AG09309 (cell line): ENCODE results near the gene MAN2A2.
A peak's percentile ranks its signal among the peaks of the same experiment; 100 is the strongest.

Experiments
- DNase-seq: peaks from one replicate; pipeline ENCODE4 v3.0.0-alpha.2; 2010; ENCODE audit warnings: low read depth
- H3K4me3 ChIP-seq: 2 replicates; pipeline ENCODE4 v1.5.1; 2011; ENCODE audit warnings: mild to moderate bottlenecking, low read depth, low read length, moderate library complexity; ENCODE audit not compliant: control insufficient read depth
- CTCF ChIP-seq: IDR thresholded peaks from 2 replicates; pipeline ENCODE4 v1.5.1; 2011; ENCODE audit warnings: mild to moderate bottlenecking, low read depth, low read length, inconsistent platforms; ENCODE audit not compliant: insufficient read depth, control insufficient read depth; ENCODE audit errors: missing control alignments

The MAN2A2 gene

GRCh38 chr15:90953947-90954711 lies 51.0 kb downstream of the MAN2A2 start:
- no peak for TF ChIP-seq CTCF
- no peak overlapping the region; the same call in 1 of the 2 replicates for H3K4me3 ChIP-seq
- no peak for DNase-seq

- peak within 1 kb of the TSS; percentile 84 for H3K4me3 ChIP-seq
- TF ChIP-seq CTCF = no peak
- DNase-seq = peak; percentile 62
Measured at GRCh38 chr15:90954712-90955623, 51.9 kb downstream of the MAN2A2 start, which contains the start of gene RCCD1. TSS of gene RCCD1 (plus strand) at chr15:90954884. CDS start at chr15:90956735, 1,851 bp downstream.

GRCh38 chr15:90955624-90956273 lies 52.6 kb downstream of the MAN2A2 start:
- no peak for DNase-seq
- no peak for TF ChIP-seq CTCF
- H3K4me3 ChIP-seq = peak overlapping the region; percentile 84; the same call in 1 of the 2 replicates

DNA sequence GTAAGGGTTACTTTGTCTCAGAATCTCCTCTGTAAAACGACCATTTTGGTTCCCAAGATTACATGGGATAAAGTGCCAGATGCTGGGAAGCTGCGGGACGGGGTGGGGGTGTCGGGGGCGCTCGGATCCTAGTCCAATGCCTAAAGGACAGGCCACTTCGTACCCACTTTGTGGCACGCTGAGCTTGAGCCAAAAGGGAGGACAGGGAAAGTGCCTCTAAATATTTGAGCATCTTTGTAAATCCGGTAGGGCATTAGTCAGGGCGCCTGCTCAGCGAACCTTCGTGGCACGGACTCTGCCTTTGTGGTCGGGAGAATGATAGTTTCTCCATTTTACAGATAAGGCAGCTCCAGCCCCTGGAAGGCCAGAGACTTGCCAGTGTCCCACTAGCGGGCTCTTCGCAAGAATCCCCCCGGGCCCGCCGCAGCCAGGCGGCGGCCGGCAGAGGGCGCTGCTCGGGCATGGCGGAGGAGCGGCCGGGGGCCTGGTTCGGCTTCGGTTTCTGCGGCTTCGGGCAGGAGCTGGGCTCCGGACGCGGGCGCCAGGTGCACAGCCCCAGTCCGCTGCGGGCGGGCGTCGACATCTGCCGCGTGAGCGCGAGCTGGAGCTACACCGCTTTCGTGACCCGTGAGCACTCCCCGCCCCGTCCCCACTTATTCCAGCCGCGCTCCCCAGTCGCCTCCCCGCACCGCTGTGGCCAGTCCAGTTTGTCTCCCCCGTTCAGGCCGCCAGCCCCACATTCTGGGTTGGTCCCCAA lies 53.4 kb downstream of the MAN2A2 start:
- no peak for DNase-seq

GRCh38 chr15:90957031-90957790 lies 54.1 kb downstream of the MAN2A2 start:
- H3K4me3 ChIP-seq = peak overlapping the region; percentile 56
- no peak for TF ChIP-seq CTCF
- no peak for DNase-seq

More for the DNA sequence above, 53.4 kb downstream of the MAN2A2 start:
- peak overlapping the region; percentile 56 for H3K4me3 ChIP-seq
- peak; percentile 67 for TF ChIP-seq CTCF
